T-cell (primary cell): ENCODE measurements around the gene NRN1. TPM values are rescaled to one million over a fixed set of nuclear protein-coding genes. Genes with fewer than 3 reads are reported as not detected.
A peak's percentile ranks its signal among the peaks of the same experiment; 100 is the strongest.

Experiments
- ATAC-seq, 4 experiments: fragments of 200-7000 bp in 3 of 4; fragments of 150-1000 bp in 1 of 4; cut with Tn5 transposase; replicated peaks in 1 of 4; 1 replicate in 3 of 4; 2 replicates in 1 of 4; pipeline ENCODE4 v1.10.0; 2021; ENCODE audit warnings: moderate library complexity in 3 of 4, mild to moderate bottlenecking in 2 of 4, moderate number of reproducible peaks in 1 of 4
- CTCF ChIA-PET, 2 donors: fragments of 300-600 bp; sonication (Branson Sonifier 250); formaldehyde crosslinking; loops; one replicate each; lab custom pipeline; 2022; ENCODE audit warnings: antibody characterized with exemption in 2 of 2; lab: Charles Lee
- POLR2A ChIA-PET, 2 donors: fragments of 300-600 bp; sonication (Branson Sonifier 250); formaldehyde crosslinking; loops; one replicate each; lab custom pipeline; 2022; ENCODE audit warnings: antibody characterized with exemption in 2 of 2; lab: Charles Lee
- DNase-seq, 35 experiments: peaks; one replicate each; pipeline versions ENCODE4 v3.0.0 to v3.0.0-alpha.2; 2013 to 2023
- H3K27ac ChIP-seq: one replicate; pipeline ENCODE4 v1.5.1; 2013; ENCODE audit warnings: low read length
- H3K27me3 ChIP-seq, 2 experiments: replicated peaks in 1 of 2; 1 replicate in 1 of 2; 2 replicates in 1 of 2; pipeline versions ENCODE4 v1.6.1 to v1.7.0; 2013; ENCODE audit warnings: low read length in 1 of 2, mixed read lengths in 1 of 2; ENCODE audit not compliant: control insufficient read depth in 2 of 2, insufficient read depth in 2 of 2; ENCODE audit errors: extremely low read depth in 1 of 2
- H3K36me3 ChIP-seq, 2 donors: 1 replicate in 1 of 2; 2 replicates in 1 of 2; pipeline versions ENCODE4 v1.6.1 to v1.7.0; 2013; ENCODE audit warnings: low read length in 1 of 2; ENCODE audit not compliant: control insufficient read depth in 2 of 2, insufficient read depth in 1 of 2; ENCODE audit errors: extremely low read depth in 1 of 2
- H3K4me1 ChIP-seq, 2 experiments: 1 replicate in 1 of 2; 2 replicates in 1 of 2; pipeline versions ENCODE4 v1.6.1 to v1.7.0; 2013; ENCODE audit warnings: low read length in 2 of 2, mixed read lengths in 1 of 2; ENCODE audit not compliant: insufficient read depth in 2 of 2, control insufficient read depth in 1 of 2; ENCODE audit errors: extremely low read depth in 1 of 2
- H3K4me3 ChIP-seq, 2 donors: 1 replicate in 1 of 2; 2 replicates in 1 of 2; pipeline versions ENCODE4 v1.5.1 to v1.7.0; 2013; ENCODE audit warnings: mild to moderate bottlenecking in 2 of 2, low read length in 1 of 2, moderate library complexity in 1 of 2; ENCODE audit not compliant: control insufficient read depth in 1 of 2; ENCODE audit errors: extremely low read depth in 1 of 2
- H3K9me3 ChIP-seq: 2 replicates; pipeline ENCODE4 v1.7.0; 2013
- H3K27ac Mint-ChIP-seq, 2 donors: one replicate each; pipeline ENCODE4 v1.8.0; 2020 to 2021; ENCODE audit warnings: mild to moderate bottlenecking in 2 of 2, mixed read lengths in 2 of 2
- H3K27me3 Mint-ChIP-seq, 2 donors: one replicate each; pipeline ENCODE4 v1.8.0; 2021 to 2022; ENCODE audit warnings: mixed read lengths in 2 of 2
- H3K36me3 Mint-ChIP-seq: one replicate; pipeline ENCODE4 v1.8.0; 2021; ENCODE audit warnings: mixed read lengths
- H3K4me1 Mint-ChIP-seq, 3 donors: one replicate each; pipeline ENCODE4 v1.8.0; 2020 to 2022; ENCODE audit warnings: mixed read lengths in 3 of 3, mild to moderate bottlenecking in 1 of 3
- H3K4me3 Mint-ChIP-seq, 3 donors: one replicate each; pipeline ENCODE4 v1.8.0; 2020 to 2022; ENCODE audit warnings: mild to moderate bottlenecking in 3 of 3, mixed read lengths in 3 of 3, moderate library complexity in 3 of 3
- H3K9me3 Mint-ChIP-seq, 3 donors: one replicate each; pipeline ENCODE4 v1.8.0; 2020 to 2022; ENCODE audit warnings: mixed read lengths in 3 of 3
- WGBS: methylation state at CpG from one replicate; pipeline ENCODE4 v1.1.5; 2013; ENCODE audit warnings: missing lambda C conversion rate; ENCODE audit not compliant: insufficient coverage; 5-methylcytosine and 5-hydroxymethylcytosine counted together
- total RNA-seq, 35 experiments: library from RNA in 6 of 35; stranded (reverse) in 6 of 35; fragments of 120-200 nt in 1 of 35; gene quantifications; one replicate each; pipeline versions ENCODE4 v1.2.1 to v1.2.4 and lab custom pipeline; 2013 to 2026

NRN1 gene
- total RNA-seq, 5 donors from 2014 or later (not counting 1 experiment from before 2014, with no cell fraction given) = 0.13 to 0.33 TPM; not detected in 3

- H3K4me1 Mint-ChIP-seq = peaks cover 65 to 79% (median 68%) of the 10 kb centered on the region in 3 donors
Measured at GRCh38 chr6:6002848-6003620, 3.7 kb downstream of the NRN1 start.

GRCh38 chr6:6002005-6002847 lies 4.5 kb downstream of the NRN1 start:
- Mint-ChIP-seq H3K27ac (peak overlapping the region in 1 of 2 donors; percentile 83), H3K9me3 (peaks cover 0 to 22% (median 2%) of the 10 kb centered on the region in 3 donors), H3K4me1 (peaks cover 65 to 79% (median 70%) of the 10 kb centered on the region in 3 donors), H3K4me3 (peak overlapping the region; percentile 25 to 86 (median 55)), H3K36me3 (peaks cover 19% of the 10 kb centered on the region), H3K27me3 (peaks cover 73 to 93% of the 10 kb centered on the region in 2 donors)
- CTCF ChIA-PET = no interaction called here
- DNase-seq (peak in 3 of 35 experiments; percentile 20 to 35 (median 24)), ATAC-seq (peak in 3 of 4 experiments; percentile 16 to 31 (median 21))
- WGBS = 10% methylated on average over 43 of the region's 57 CpGs
- no peaks in the 10 kb centered on the region for H3K36me3 ChIP-seq
- POLR2A ChIA-PET = no interaction called here
- peaks cover 18 to 74% of the 10 kb centered on the region in 2 experiments for H3K4me1 ChIP-seq
- peaks cover 33 to 93% of the 10 kb centered on the region in 2 experiments for H3K27me3 ChIP-seq
- no peaks in the 10 kb centered on the region for H3K9me3 ChIP-seq
- no peak overlapping the region for H3K27ac ChIP-seq
- H3K4me3 ChIP-seq = peak overlapping the region in 1 of 2 donors; percentile 63

More at GRCh38 chr6:6002848-6003620, 3.7 kb downstream of the NRN1 start:
- H3K36me3 ChIP-seq = no peaks in the 10 kb centered on the region
- no peak overlapping the region for H3K27ac ChIP-seq
- peaks cover 19 to 76% of the 10 kb centered on the region in 2 experiments for H3K4me1 ChIP-seq
- POLR2A ChIA-PET = no interaction called here
- Mint-ChIP-seq H3K27ac (peak overlapping the region in 1 of 2 donors; percentile 83), H3K36me3 (peaks cover 19% of the 10 kb centered on the region), H3K9me3 (peaks cover 0 to 22% (median 2%) of the 10 kb centered on the region in 3 donors), H3K4me3 (peak overlapping the region; percentile 25 to 86 (median 55)), H3K27me3 (peaks cover 68 to 94% of the 10 kb centered on the region in 2 donors)
- peak in 2 of 35 experiments; percentile 21 to 32 for DNase-seq
- 10% methylated on average over 43 of the region's 48 CpGs for WGBS
- H3K4me3 ChIP-seq = peak overlapping the region; percentile 39 to 89
- H3K27me3 ChIP-seq = peaks cover 36 to 95% of the 10 kb centered on the region in 2 experiments
- ATAC-seq = peak in 2 of 4 experiments; percentile 15 to 23
- CTCF ChIA-PET = interaction anchor here in 1 of 2 donors (0.6 kb wide), 1 partner anchor 120 kb away, joined by 3 read pairs; no protein-coding TSS in a partner anchor
- H3K9me3 ChIP-seq = no peaks in the 10 kb centered on the region

GRCh38 chr6:6001443-6001842 lies 5.3 kb downstream of the NRN1 start:
- H3K4me1 Mint-ChIP-seq = peaks cover 66 to 77% (median 72%) of the 10 kb centered on the region in 3 donors
- Histone ChIP-seq H3K4me3 (no peak overlapping the region), H3K27me3 (peaks cover 33 to 93% of the 10 kb centered on the region in 2 experiments), H3K9me3 (no peaks in the 10 kb centered on the region), H3K27ac (no peak overlapping the region), H3K36me3 (no peaks in the 10 kb centered on the region), H3K4me1 (peaks cover 16 to 74% of the 10 kb centered on the region in 2 experiments)
- peaks cover 0 to 22% (median 2%) of the 10 kb centered on the region in 3 donors for H3K9me3 Mint-ChIP-seq
- peak overlapping the region in 1 of 2 donors; percentile 47 for H3K27ac Mint-ChIP-seq
- WGBS = 38% methylated on average over 5 of the region's 10 CpGs
- ATAC-seq = no peak
- peak in 1 of 35 experiments; percentile 9 for DNase-seq
- POLR2A ChIA-PET = interaction anchor here in 1 of 2 donors (0.8 kb wide), 1 partner anchor 12 kb away, joined by 4 read pairs; no protein-coding TSS in a partner anchor
- CTCF ChIA-PET = no interaction called here
- peaks cover 19% of the 10 kb centered on the region for H3K36me3 Mint-ChIP-seq
- peaks cover 76 to 92% of the 10 kb centered on the region in 2 donors for H3K27me3 Mint-ChIP-seq
- H3K4me3 Mint-ChIP-seq = peak overlapping the region in 1 of 3 donors; percentile 86

GRCh38 chr6:5999688-6000608 lies 6.8 kb downstream of the NRN1 start:
- ChIA-PET POLR2A (interaction anchor here in 1 of 2 donors (0.5 to 0.6 kb wide), 2 partner anchors 108 to 144 kb away, joined by 3 to 5 read pairs; no protein-coding TSS in a partner anchor), CTCF (interaction anchor here in 1 of 2 donors (0.6 to 1.0 kb wide), 2 partner anchors 423 to 528 kb away, joined by 4 read pairs; no protein-coding TSS in a partner anchor)
- peaks cover 13% of the 10 kb centered on the region for H3K36me3 Mint-ChIP-seq
- Histone ChIP-seq H3K9me3 (no peaks in the 10 kb centered on the region), H3K27ac (no peak overlapping the region), H3K36me3 (no peaks in the 10 kb centered on the region), H3K4me1 (peaks cover 28 to 83% of the 10 kb centered on the region in 2 experiments), H3K4me3 (peak overlapping the region in 1 of 2 donors; percentile 35), H3K27me3 (peaks cover 32 to 97% of the 10 kb centered on the region in 2 experiments)
- H3K4me1 Mint-ChIP-seq = peaks cover 69 to 78% (median 77%) of the 10 kb centered on the region in 3 donors
- peaks cover 80 to 91% of the 10 kb centered on the region in 2 donors for H3K27me3 Mint-ChIP-seq
- peak overlapping the region in 2 of 3 donors; percentile 22 to 67 for H3K4me3 Mint-ChIP-seq
- ATAC-seq = no peak
- 20% methylated on average over 30 of the region's 34 CpGs for WGBS
- H3K27ac Mint-ChIP-seq = peak overlapping the region in 1 of 2 donors; percentile 73
- peaks cover 0 to 13% (median 0%) of the 10 kb centered on the region in 3 donors for H3K9me3 Mint-ChIP-seq
- peak in 1 of 35 experiments; percentile 15 for DNase-seq
